ENCODE measurements around the gene NDUFB8.
"Not testable (repeated sequence)": the region's sequence is repeated elsewhere in the genome, so short reads cannot be mapped to it uniquely, and the experiment has no call there.

Gene NDUFB8

DNA sequence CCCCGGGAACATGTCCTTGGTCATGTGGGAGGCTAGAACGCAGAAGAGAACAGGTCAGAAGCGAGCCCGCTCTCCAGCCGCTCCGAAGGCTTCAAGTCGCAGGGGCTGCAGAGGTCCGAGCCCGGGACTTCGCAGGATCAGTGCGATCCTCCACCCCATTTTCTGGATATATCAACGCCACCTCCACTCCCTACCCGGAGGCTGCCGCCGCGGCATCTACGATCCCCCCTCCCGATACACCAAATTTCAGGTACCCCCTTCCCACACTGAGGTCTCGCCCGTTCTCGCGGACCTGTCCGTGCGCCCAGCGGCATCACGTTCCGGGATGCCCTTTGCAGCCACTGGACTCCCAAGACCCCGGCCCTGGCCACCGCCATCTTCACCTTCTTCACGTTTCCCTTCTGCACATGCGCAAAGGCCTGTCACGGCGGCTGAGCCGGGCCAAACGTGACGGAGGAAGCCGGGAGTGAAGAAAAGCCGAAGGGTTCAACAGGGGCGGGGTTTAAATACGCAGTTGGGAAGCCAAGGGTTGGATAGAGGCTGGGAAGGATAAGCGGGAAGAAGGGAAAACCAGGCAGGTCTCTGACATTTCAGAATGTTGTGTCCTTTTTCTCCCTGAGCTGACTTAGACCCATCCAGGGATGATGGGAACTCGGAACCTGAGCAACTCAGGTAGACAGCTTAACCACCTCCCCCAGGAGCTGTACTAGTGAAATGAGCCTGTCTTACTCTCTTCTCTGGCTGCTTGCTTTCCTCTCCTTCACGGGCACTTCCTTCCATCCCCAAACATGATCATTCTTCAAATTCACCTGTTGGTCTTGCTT lies at the start of gene NDUFB8:
NDUFB8 (minus strand) TSS at position 397 of the 824 bp plus-strand sequence; CDS start at position 377, 20 bp downstream.
- TF ChIP-seq ZNF274 (IDR thresholded peaks at IDR 0.05; ENCODE audit: low read depth, low read length) = no peak

DNA sequence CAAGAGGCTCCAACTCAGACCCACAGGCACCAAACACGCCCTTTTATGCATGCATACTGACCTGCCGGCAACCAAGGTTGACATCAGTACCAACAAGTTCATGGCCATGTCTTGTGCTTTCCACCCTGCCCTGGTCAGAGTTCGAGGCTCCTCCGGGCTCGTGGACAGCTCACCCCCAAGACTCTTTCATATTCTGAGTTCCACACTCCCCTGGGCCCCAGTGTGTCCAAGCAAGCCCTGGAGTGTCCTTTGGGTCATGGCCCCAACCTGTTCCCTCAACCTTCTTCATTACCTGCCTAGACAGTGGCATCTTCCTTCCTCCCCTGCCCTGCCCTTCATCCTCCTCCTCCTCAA lies 46.6 kb upstream of the NDUFB8 start:
- H3K4me3 ChIP-seq (ENCODE audit: low read length) = no peak overlapping the region
- no peak for TF ChIP-seq ZNF274 (IDR thresholded peaks at IDR 0.05; ENCODE audit: low read depth, low read length)

More for the DNA sequence above, at the start of gene NDUFB8:
- peak within 1 kb of the TSS; percentile 75 for H3K4me3 ChIP-seq (ENCODE audit: low read length)

DNA sequence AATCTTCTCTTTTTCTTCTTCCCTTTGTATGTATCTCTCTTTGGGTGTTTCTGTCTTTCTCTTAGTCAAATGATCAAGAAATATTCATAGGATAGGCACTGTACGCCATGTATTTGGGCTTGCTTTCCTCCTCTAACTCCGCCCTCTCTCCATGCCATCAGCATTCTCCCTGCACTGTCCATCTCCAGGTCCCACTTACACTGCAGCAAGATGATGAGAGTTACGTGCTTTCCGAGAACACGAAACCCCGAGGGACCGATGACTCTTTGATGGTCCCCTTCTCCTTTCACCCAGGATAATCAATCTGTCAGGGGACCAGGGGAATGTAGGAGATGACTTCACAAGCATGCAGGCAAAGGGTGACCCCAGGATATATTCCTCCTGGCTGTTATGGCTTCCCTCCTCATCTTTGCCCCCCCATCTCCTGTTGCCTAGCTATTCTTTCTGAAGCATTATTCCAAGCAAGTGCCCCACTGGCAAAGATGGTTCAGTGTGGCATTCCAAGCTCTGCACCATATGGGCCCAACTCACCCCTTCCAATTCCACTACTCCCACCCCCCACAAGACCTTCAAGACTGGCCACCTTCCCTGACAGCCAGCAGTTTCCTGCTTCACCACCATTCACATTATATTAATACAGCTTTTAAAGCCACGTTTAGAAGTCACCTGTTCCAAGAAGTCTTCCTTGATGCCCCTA lies 46.1 kb upstream of the NDUFB8 start:
- no peak overlapping the region for H3K4me3 ChIP-seq (ENCODE audit: low read length)
- TF ChIP-seq ZNF274 (IDR thresholded peaks at IDR 0.05; ENCODE audit: low read depth, low read length) = no peak

DNA sequence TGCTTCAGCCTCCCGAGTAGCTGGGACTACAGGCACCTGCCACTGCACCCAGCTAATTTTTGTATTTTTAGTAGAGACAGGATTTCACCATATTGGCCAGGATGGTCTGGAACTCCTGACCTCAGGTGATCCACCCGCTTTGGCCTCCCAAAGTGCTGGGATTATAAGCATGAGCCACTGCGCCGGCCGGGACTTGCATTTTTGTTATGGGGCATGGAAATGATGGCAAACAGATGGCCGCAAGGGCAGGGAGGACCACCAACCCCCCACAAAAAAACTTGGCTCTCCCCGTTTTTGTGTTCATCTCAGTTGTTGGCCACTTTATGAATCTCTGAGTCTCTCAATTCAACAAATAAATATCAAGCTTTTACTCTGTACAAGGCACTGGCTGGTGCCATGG lies 45.5 kb upstream of the NDUFB8 start:
- not testable (repeated sequence) for H3K4me3 ChIP-seq (ENCODE audit: low read length)

DNA sequence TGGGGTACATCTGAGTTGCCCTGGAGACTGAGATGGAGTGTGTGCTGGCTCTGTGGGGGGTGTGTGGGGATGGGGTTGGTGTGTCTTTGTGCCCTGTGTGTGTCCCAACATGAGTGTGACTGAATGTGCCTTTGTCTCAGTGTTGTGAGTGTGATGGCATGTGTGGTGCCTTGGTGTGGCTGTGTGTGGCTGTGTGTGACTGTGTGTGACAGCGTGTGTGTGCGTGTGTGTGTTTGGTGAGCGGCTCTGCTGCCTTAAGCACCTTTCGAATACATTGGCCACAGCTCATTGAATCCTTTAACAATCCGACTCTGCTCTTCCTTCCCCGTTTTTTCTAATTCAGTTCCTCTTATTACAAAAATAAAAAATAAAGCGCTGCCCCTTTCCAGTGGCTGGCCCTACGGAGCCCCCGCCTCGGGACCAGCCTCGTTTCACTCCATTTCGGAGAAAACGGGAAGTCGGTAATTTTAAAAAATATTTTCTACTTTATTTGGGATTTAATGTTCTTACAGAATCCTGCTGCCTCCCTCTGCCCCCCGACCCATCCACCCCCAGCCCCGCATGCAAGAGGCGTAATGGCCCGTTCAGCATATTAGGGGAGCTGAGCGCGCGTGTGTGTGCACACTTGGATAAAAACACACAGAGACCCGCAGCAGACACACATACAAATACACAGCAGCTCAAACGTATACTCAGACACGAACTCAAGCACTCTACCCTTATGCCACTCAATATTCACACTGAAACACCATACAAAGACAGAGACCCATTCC lies 41.6 kb upstream of the NDUFB8 start:
- H3K4me3 ChIP-seq (ENCODE audit: low read length) = no peak overlapping the region
- TF ChIP-seq ZNF274 (IDR thresholded peaks at IDR 0.05; ENCODE audit: low read depth, low read length) = no peak

DNA sequence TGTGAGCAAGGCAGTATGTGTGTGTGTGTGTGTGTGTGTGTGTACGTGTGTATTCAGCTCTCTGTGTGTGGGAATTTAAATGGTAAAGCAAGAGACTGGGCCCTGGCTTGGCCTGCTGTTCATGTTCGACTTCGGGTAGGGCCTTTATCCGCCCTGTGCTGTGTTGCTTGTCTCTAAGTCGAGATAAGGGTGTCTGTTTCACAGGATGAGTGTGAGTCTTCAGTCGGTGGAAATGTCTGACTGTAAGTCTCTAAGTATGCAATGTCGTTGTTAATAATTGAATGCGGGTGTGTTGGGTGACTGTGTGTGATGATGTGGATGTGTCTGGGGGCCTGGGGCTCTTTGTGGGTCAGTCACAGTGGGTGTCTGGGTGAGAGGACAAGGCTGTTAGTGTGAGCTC lies 40.8 kb upstream of the NDUFB8 start:
- TF ChIP-seq ZNF274 (IDR thresholded peaks at IDR 0.05; ENCODE audit: low read depth, low read length) = no peak

DNA sequence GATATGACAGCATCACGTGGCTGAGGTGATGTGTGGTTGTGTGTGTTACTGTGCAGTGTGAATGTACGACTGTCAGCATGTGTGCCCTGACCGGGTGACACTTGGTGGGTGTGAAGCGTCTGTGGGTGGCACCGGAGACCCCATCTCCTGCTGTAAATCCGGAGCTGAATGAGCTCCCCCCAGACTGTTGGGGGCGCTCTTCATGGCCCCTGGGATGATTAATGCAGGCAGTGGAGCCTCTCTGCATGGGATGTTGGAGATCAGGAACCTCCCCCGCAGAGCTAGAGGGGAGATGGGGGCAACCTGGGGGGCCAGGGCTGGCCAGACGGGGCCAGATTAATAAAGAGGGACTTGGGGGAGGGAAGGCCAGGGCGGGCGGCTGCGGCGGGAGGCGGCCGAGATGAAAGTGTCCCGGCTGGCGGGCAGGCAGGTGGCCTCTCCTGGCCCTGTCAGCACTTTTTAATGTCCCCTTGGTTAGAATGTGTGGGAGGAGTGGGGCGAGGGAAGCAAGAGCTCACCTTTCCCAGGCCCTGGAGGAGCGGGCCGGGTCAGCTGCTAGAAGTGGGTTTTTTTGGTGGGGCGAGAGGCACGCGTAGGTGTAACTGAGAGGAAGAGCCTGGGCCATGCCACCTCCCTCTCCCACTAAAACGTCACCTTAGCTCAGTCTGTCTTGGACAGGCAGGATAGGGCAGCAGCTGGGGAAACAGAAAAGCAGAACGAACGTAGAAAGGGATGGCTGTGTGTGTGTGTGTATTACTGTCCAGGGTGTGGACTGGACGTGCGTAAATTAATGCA lies 40.2 kb upstream of the NDUFB8 start:
- peak overlapping the region; percentile 28; the same call in 1 of the 2 replicates for H3K4me3 ChIP-seq (ENCODE audit: low read length)
- TF ChIP-seq ZNF274 (IDR thresholded peaks at IDR 0.05; ENCODE audit: low read depth, low read length) = no peak

More for the DNA sequence above, 40.8 kb upstream of the NDUFB8 start:
- H3K4me3 ChIP-seq (ENCODE audit: low read length) = peak overlapping the region; percentile 28; the same call in 1 of the 2 replicates

DNA sequence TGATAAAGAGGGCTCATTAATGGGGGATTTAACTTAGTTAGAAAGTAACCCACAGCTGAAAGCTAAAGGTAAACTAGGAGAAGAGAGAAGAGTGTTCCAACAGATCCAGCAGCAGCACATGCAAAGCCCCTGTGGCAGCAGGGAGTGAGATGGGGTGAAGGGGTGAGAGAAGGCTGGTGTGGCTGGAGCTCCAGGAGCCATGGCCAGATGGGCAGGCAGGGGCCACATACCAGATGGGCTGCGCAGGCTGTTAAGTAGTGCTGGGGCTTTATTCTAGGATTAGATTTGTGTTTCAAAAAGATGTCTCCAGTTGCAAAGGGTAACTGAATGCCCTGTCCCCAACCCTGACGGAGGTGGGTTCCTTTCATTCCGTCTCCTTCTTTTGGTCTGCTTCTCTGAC lies 39.2 kb upstream of the NDUFB8 start:
- TF ChIP-seq ZNF274 (IDR thresholded peaks at IDR 0.05; ENCODE audit: low read depth, low read length) = no peak
- no peak overlapping the region for H3K4me3 ChIP-seq (ENCODE audit: low read length)

DNA sequence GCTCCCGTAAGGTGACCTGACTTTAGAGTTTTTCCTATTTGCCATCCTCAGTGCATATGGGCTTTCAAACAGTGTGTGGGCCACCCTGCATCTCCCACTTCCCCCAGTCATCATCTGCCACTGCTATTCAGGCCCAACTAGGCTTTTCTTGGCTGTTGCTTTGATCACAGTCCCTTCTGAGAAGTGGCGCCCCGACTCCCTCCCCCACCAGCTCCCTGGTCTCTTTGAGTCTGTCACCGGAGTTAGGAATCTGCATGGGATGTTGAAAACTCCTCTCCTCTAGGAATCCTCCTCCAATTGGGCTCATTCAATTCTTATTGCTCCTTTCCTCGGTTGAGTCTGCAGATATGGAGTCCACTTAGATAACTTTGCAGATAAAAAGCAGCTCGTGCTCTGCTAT lies 38.2 kb upstream of the NDUFB8 start:
- H3K4me3 ChIP-seq (ENCODE audit: low read length) = no peak overlapping the region
- no peak for TF ChIP-seq ZNF274 (IDR thresholded peaks at IDR 0.05; ENCODE audit: low read depth, low read length)

DNA sequence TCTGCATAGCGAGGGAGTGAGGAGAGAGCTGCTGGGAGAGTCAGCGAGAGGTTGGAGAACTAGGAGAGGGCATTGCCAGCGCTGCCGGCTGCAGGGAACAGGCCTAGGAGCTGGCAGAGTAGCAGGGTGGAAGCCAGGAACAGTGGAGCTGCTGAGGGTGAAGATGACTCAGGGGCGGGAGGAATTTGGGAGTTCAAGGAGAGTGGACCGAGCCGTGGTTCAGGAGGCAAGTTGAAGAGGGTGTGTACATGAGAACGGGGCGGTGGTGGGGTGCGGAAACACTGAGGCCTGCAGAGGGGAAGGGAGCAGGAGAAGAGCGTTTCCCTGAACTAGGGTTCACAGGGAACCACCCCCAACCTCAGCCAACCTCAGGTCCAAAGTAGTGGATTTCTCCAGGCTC lies 37.6 kb upstream of the NDUFB8 start:
- H3K4me3 ChIP-seq (ENCODE audit: low read length) = no peak overlapping the region
- no peak for TF ChIP-seq ZNF274 (IDR thresholded peaks at IDR 0.05; ENCODE audit: low read depth, low read length)

DNA sequence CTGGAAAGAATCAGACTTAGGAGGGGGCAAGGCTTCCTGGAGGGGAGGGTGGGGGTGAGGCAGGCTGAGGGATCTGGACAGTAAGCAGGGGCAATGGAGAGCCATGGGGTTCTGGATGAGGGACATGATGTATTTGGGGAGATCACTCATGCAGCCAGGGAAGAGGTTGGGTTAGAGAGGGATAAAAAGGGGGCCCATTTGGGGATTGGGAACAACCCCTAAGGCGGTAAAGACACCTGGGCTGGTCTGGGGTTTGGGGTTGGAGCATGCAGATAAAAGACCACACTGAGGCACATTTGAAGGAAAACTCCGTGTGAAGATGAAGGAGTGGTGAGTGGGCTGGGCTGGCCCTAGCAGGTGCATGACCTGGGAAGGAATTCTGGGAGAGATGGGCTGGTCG lies 36.9 kb upstream of the NDUFB8 start:
- H3K4me3 ChIP-seq (ENCODE audit: low read length) = no peak overlapping the region
- TF ChIP-seq ZNF274 (IDR thresholded peaks at IDR 0.05; ENCODE audit: low read depth, low read length) = no peak

DNA sequence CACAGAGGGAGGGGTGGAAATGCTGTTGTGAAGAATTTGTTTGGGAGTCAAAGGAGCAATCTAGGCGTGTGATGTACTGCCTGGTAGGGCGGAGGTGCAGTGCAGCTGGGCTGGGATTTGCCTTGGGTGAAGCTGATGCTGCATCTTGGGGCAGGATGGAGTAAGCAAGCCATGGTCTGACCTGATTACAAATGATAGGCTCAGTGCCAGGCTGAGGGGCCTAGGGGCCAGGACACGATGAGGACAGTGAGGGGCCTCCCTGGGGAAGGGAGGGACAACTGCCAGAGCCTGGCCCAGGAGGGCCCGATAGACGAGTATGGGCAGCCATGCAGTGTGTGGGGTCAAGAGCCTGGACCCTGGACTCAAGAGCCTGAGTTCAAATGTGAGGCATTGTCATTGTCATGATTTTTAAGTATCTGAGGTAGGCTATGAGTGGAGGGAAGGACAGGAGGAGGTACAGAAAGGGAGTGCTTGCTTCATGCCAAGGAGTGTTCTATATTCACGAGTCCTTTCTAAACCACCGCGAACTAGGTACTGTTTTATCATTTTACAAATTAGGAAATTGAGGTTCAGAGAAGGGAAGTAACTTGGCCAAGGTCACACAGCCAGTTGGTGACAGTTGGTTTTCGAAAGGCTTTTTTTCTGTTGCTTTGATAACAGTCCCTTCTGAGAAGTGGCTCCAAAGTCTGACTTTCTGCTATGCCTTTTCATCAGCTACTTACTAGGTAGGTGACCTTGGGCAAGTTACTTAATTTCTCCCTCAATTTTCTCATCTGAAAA lies 35.7 kb upstream of the NDUFB8 start:
- no peak overlapping the region for H3K4me3 ChIP-seq (ENCODE audit: low read length)
- TF ChIP-seq ZNF274 (IDR thresholded peaks at IDR 0.05; ENCODE audit: low read depth, low read length) = no peak

DNA sequence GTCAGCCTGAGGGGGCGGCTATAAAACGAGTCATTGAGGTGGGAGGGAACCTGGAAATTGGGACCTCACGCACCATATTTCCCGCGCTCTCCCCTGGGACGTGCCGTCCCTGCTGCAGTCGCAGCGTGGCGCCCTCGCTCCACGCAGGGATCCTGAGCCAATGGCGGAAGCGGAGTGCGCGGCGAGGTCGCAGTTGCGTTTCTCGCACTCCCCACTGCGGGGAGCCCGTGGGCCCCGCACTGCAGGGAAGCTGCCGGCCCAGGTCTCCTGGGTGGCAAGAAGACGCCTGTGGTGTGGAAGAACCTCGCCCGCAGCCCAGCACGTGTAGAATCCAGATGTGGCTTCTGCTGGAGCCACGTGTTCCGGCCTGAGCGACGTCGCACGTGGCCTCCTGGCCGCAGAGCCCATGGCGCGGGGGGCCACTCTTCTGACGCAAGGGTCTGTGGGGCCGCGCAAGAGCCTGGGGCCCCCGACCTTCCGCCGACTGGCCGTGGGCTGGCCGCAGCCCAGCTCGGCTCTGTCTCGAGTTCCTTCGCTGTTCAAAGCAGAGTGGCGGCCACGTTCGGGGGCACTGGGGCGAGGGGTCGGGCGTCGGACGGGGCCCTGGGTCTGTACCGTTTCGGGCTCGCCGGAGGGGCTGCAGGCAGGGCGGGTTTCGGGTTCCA lies 32.5 kb upstream of the NDUFB8 start:
- no peak overlapping the region for H3K4me3 ChIP-seq (ENCODE audit: low read length)
- TF ChIP-seq ZNF274 (IDR thresholded peaks at IDR 0.05; ENCODE audit: low read depth, low read length) = no peak

Data from GM08714 (cell line).